Measurements from ENCODE around the gene TTC19. TPM values are rescaled to one million over a fixed set of nuclear protein-coding genes. Genes with fewer than 3 reads are reported as not detected.

The TTC19 gene
- total RNA-seq, 1 experiment from 2014 or later = 28.4 TPM

GRCh38 chr17:16025202-16025601, 25.6 kb downstream of the TTC19 start:
- TF ChIP-seq, protein P1, sequence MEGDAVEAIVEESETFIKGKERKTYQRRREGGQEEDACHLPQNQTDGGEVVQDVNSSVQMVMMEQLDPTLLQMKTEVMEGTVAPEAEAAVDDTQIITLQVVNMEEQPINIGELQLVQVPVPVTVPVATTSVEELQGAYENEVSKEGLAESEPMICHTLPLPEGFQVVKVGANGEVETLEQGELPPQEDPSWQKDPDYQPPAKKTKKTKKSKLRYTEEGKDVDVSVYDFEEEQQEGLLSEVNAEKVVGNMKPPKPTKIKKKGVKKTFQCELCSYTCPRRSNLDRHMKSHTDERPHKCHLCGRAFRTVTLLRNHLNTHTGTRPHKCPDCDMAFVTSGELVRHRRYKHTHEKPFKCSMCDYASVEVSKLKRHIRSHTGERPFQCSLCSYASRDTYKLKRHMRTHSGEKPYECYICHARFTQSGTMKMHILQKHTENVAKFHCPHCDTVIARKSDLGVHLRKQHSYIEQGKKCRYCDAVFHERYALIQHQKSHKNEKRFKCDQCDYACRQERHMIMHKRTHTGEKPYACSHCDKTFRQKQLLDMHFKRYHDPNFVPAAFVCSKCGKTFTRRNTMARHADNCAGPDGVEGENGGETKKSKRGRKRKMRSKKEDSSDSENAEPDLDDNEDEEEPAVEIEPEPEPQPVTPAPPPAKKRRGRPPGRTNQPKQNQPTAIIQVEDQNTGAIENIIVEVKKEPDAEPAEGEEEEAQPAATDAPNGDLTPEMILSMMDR (IDR thresholded peaks at IDR 0.05) = no peak
- TF ChIP-seq POLR2AphosphoS5 (IDR thresholded peaks at IDR 0.05; ENCODE audit: low read depth, low read length) (no peak), TCF7L2 (IDR thresholded peaks at IDR 0.05; ENCODE audit: low read depth, low read length) (no peak), SIN3A (IDR thresholded peaks at IDR 0.05; ENCODE audit: borderline replicate concordance, insufficient read depth, low read depth, low read length) (no peak), REST (IDR thresholded peaks at IDR 0.05; ENCODE audit: insufficient read depth in 1 of 2, low read depth in 2 of 2, low read length in 1 of 2) (no peak)
- Histone ChIP-seq H3K27me3 (ENCODE audit: control insufficient read depth, insufficient read depth, low read length) (no peaks in the 10 kb centered on the region), H3K9me3 (ENCODE audit: control insufficient read depth, insufficient read depth, low read depth, low read length) (no peaks in the 10 kb centered on the region), H3K4me3 (ENCODE audit: low read depth in 2 of 2, low read length in 2 of 2) (no peak overlapping the region), H3K36me3 (ENCODE audit: control insufficient read depth, insufficient read depth, low read length) (peaks cover 38% of the 10 kb centered on the region), H3K4me1 (ENCODE audit: control insufficient read depth, insufficient read depth, low read length) (peaks cover 21% of the 10 kb centered on the region), H3K27ac (ENCODE audit: low read length) (no peak overlapping the region)
- BruUV-seq (replicated peaks) = no TSS peak
- ChIA-PET CTCF (no interaction called here), POLR2A (interaction anchor here (0.6 kb wide), 1 partner anchor 16 kb away, joined by 3 read pairs; no protein-coding TSS in a partner anchor)
- no peak for DNase-seq (ENCODE audit: low read depth, low spot score)
- intact Hi-C loops (cut with micrococcal nuclease; ENCODE audit: unreplicated experiment) = no loop called here
- in situ Hi-C loops (cut with HindIII; ENCODE audit: low pct_unique_long_range_greater_than_20kb, low sequenced_read_pairs) = no loop called here
- no peak for ATAC-seq

DNA sequence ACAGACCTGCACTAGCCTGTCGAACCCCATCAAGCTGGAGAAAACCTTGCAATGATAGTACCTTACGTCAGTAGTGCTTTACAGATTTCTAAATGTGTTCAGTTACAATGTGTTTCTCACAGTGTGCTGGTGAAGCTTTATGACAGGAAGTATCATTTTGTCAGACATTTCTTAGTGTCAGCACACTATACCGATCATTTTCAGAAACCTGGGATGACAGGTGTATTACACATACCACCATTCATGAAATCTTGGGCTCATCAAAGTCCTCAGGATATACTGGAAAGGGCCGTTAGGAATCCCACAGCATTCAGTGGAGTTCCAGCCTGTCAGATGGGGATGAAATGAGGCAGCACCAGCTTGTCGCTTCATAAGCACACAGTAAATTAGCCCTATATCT, 27.3 kb downstream of the TTC19 start:
- ChIA-PET POLR2A (no interaction called here), CTCF (no interaction called here)
- H3K27ac ChIP-seq (ENCODE audit: low read length) = peak overlapping the region; percentile 77
- no TSS peak for BruUV-seq (replicated peaks)
- H3K27me3 ChIP-seq (ENCODE audit: control insufficient read depth, insufficient read depth, low read length) = no peaks in the 10 kb centered on the region
- no peak overlapping the region for H3K4me3 ChIP-seq (ENCODE audit: low read depth in 2 of 2, low read length in 2 of 2)
- peaks cover 21% of the 10 kb centered on the region for H3K4me1 ChIP-seq (ENCODE audit: control insufficient read depth, insufficient read depth, low read length)
- intact Hi-C loops (cut with micrococcal nuclease; ENCODE audit: unreplicated experiment) = no loop called here
- H3K36me3 ChIP-seq (ENCODE audit: control insufficient read depth, insufficient read depth, low read length) = peaks cover 45% of the 10 kb centered on the region
- TF ChIP-seq POLR2AphosphoS5 (IDR thresholded peaks at IDR 0.05; ENCODE audit: low read depth, low read length) (no peak), TCF7L2 (IDR thresholded peaks at IDR 0.05; ENCODE audit: low read depth, low read length) (no peak), REST (IDR thresholded peaks at IDR 0.05; ENCODE audit: insufficient read depth in 1 of 2, low read depth in 2 of 2, low read length in 1 of 2) (no peak), SIN3A (IDR thresholded peaks at IDR 0.05; ENCODE audit: borderline replicate concordance, insufficient read depth, low read depth, low read length) (no peak)
- TF ChIP-seq, protein P1 (IDR thresholded peaks at IDR 0.05) = no peak
- ATAC-seq (no peak), DNase-seq (ENCODE audit: low read depth, low spot score) (no peak)
- in situ Hi-C loops (cut with HindIII; ENCODE audit: low pct_unique_long_range_greater_than_20kb, low sequenced_read_pairs) = no loop called here
- H3K9me3 ChIP-seq (ENCODE audit: control insufficient read depth, insufficient read depth, low read depth, low read length) = no peaks in the 10 kb centered on the region

All from Panc1 (cell line).